NK-92 (cell line): ENCODE data around the gene UBAP2L.
"Not testable (repeated sequence)": the region's sequence is repeated elsewhere in the genome, so short reads cannot be mapped to it uniquely, and the experiment has no call there.

Experiments used
- DNase-seq: peaks from one replicate; lab custom pipeline; 2025; ENCODE audit not compliant: unreplicated experiment; lab: John Stamatoyannopoulos, UW

UBAP2L gene

GRCh38 chr1:154199563-154199879, 21.2 kb upstream of the UBAP2L start:
- DNase-seq: no peak

GRCh38 chr1:154205778-154206177, 15.0 kb upstream of the UBAP2L start:
- not testable (repeated sequence) for DNase-seq

DNA sequence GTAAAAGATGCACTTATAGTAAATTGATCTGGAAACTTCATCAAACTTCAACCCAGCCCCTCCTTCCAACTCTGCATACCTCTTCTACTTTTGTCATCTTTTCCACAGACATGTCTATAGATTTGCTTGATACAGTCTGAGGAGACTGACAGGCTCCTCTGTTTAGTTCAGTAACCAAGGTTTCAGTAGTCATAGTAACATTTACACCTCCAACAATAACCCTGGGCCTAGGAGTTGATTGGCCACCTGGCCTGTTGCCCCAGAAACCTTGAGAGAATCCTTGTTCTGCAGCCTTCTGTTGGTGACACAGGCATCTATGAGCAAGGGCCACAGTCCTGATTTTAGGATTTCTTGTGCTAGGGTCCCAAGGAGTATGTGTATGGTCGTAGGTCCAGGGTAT, 14.6 kb upstream of the UBAP2L start, which contains the start of gene CFAP141:
Gene CFAP141, minus strand, starts transcription at position 138 of the 400 bp plus-strand sequence. Its CDS starts 26 bp downstream, at position 112.
- no peak for DNase-seq

DNA sequence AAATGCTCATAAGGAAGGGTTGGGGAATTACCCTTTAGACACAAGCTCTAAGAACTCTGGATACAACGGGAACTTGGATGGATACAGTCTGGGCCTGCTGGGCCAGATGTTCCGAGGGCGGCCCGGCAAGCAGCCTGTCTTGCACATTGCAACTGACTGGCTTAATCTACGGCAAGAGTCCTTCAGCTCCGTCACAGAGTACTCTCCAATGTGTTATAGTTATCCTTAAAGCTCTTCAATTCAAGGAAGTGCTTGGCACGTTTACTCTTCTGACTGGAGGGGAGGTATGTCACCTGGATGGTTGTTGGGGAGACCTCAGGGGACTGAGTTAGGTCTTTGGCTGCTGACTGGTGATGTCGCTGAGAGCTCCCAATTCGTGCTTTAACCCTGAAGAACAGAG, 13.5 kb upstream of the UBAP2L start:
- no peak for DNase-seq

DNA sequence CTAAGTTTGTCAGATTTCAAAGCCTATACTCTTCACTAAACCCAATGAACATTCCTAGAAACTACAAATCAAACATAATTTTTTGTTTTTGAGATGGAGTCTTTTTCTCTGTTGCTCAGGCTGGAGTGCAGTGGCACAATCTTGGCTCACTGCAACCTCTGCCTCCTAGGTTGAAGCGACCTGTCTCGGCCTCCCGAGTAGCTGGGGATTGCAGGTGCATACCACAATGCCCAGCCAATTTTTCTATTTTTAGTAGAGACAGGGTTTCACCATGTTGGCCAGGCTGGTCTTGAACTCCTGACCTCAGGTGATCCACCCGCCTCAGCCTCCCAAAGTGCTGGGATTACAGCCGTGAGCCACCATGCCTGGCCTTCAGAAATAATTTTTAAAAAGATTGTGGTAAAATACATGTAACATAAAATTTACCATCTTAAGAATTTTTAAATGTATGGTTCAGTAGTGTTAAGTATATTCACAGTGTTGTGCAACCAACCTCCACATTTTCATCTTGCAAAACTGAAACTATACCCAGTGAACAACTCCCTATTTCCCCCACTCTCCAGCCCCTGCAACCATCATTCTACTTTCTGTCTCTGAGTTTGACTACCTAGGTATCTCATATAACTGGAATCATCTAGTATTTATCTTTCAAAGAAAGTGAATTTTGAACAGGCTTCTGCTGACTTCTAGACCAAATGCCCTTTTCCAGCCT, 11.9 kb upstream of the UBAP2L start:
- DNase-seq: no peak

DNA sequence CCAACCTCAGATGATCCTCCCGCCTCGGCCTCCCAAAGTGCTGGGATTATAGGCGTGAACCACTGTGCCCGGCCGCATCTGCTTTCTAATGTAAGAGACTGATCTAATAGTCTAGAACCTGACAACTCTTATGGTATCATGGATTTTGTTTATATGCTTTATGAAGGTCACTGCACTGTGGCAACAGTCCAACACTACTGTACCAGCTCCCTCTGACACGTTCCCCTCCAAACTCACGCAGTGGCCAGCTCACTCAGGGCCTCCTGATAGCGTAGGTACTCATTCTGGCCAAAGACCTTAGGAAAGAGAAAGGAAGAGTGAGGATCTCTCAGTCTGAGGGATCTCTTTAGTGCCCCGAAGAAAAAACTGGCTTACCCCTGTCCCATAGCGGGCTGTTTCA, 8.7 kb upstream of the UBAP2L start:
- no peak for DNase-seq

DNA sequence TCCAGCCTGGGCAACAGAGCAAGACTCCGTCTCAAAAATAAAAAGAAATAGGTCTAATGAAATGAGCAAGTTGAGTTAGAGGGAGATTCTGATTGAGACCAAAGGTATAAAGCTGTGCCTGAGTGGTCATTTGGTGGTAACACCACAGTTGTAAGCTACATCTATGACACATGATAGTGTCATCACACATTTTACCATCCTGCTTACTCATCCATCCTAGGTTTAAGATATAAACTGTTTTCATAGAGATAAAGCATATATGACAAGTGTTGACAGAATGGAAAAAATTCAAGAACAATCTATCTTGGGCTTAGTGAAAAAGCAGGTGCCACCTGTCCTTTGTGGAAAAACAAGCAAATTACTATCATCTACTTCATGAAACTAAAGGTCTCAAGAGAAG, 7.5 kb upstream of the UBAP2L start:
- no peak for DNase-seq

- DNase-seq: no peak
Observed at GRCh38 chr1:154218545-154218944, 2.2 kb upstream of the UBAP2L start.

- no peak for DNase-seq
Observed at GRCh38 chr1:154219541-154219940, 1.2 kb upstream of the UBAP2L start.

DNA sequence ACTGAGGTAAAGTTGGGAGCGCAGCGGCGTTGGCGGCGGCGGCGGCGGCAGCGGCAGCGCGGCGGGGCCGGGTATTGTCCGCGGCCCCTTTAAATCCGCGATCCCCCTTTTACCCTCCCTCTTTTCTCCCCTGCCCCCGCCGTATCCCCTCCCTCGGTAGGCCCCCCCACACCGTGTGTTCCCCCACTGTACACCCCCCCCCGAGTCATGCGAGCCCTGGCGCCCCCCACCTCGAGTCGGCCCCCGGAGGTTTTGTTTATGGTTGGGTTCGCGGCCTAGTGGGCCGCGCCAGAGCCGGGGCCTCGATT, 169 bp downstream of the UBAP2L start:
- no peak for DNase-seq

- DNase-seq: no peak
Observed at GRCh38 chr1:154221278-154222001, 685 bp downstream of the UBAP2L start.

DNA sequence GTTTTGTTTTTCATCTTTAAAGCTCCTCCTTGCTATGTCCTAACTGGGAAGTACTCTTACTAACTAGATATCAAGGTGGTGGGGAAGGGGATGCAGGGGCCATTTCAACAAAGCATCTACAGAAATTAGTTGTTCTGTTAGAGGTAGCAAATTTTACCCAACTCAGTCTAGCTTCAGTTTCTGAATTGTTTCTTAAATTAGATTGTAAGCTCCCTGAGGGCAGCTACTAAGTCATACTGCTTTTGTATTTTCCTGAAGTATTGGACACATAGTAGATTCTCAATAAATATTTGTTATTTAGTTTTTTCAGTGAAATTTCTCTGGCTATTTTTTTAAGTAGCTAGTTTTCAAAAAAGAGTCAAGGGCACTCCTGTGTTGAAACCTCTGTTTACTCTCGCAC, 1.8 kb downstream of the UBAP2L start:
- no peak for DNase-seq

DNA sequence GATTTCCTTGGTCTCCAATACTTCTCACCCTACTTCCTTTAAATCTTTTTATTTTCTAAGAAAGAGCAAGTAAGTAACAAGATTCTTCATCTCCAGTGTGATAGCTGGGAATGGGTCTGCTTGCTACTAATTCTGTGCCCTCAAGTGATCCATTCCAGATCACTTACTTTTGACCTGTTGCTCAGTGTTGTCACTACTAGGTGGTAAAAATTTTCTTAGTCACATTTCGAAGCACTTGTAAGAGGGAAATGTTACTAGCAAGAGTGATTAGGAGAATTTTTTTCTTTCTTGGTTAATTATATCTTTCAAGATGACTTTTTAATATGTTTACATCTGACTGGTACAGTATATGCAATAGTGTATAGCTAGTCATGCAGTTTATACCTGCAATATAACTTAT, 2.2 kb downstream of the UBAP2L start:
- DNase-seq: no peak

GRCh38 chr1:154223621-154224020, 2.9 kb downstream of the UBAP2L start:
- no peak for DNase-seq

DNA sequence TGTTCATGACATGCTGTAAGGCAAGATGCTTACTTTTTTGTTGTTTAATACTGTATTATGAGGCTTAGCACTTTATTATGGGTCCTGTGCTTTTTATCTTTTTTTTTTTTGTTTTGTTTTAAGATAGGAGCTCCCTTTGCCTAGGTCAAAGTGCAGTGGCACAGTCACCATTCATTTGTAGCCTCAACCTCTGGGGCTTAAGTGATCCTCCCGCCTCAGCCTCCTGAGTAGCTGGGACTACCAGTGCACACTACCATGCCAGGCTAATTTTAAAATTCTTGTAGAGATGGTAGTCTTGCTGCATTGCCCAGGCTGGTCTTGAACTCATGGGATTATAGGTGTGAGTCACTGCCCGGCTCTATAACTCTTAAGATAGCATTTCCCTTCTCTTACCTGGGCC, 4.6 kb downstream of the UBAP2L start:
- no peak for DNase-seq

DNA sequence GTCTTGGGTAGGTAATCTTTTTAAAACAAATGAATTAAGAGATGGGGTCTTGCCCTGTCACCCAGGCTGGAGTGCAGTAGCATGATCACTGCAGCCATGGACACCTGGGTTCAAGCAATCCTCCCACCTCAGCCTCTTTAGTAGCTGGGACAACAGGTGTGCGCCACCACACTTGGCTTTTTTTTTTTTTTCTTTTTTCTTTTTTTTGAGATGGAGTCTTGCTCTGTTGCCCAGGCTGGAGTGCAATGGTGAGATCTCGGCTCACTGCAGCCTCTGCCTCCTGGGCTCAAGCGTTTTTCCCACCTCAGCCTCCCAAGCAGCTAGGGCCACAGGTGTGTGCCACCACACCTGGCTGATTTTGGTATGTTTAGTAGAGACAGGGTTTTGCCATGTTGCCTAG, 10.4 kb downstream of the UBAP2L start:
- not testable (repeated sequence) for DNase-seq

DNA sequence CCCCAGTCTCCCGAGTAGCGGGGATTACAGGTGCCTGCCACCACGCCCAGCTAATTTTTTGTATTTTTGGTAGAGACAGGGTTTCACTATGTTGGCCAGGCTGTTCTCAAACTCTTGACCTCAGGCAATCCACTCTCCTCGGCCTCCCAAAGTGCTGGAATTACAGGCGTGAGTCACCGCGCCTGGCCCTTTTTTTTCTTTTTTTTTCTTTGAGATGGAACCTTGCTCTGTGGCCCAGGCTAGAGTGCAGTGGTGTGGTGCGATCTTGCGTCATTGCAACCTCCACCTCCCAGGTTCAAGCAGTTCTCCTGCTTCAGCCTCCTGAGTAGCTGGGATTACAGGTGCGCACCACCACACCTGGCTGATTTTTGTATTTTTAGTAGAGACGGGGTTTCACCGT, 12.4 kb downstream of the UBAP2L start:
- not testable (repeated sequence) for DNase-seq

DNA sequence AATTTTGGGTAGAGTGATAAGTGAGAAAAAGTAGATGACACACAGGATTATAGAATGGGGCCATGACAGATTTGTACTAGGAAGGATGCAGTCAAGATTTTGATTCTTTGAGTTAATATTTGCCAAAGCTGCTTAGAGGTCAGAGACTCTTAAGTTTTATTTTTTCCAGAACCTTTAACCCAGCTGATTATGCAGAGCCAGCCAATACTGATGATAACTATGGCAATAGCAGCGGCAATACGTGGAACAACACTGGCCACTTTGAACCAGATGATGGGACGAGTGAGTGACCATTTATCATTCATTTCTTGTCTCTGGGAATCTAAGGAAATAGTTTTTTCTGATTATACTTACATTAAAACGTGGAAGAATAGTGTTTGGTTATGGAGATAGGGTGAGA, 16.1 kb downstream of the UBAP2L start:
- DNase-seq: no peak

DNA sequence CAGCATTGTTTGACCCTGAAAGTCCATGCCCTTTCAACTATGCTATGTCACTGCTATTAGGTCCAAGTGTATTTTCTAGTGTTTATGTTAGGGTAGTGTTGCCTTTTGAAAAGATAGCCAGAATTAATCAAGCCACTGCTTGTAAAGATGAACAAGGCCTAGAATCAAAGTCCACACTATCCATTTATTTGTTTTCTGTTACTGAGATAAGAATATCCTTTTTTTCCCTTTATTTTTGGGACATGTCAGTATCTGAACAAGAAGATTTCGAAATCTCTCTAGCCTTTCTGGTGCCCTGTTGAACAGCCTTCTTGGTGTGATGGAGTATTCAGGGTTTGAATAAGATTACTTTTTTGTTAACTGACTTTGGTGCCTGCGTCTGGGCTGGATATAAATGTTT, 16.7 kb downstream of the UBAP2L start:
- no peak for DNase-seq

- no peak for DNase-seq
Observed at GRCh38 chr1:154237880-154238506, 17.2 kb downstream of the UBAP2L start.

- no peak for DNase-seq
Observed at GRCh38 chr1:154239491-154239890, 18.7 kb downstream of the UBAP2L start.

GRCh38 chr1:154240294-154240833, 19.6 kb downstream of the UBAP2L start:
- DNase-seq: no peak
